HG03342 (cell line): ENCODE data around the gene TRUB1.
A peak's percentile ranks its signal among the peaks of the same experiment; 100 is the strongest.

Experiments used
- ATAC-seq: cut with Tn5 transposase; IDR thresholded peaks from one replicate; pipeline ENCODE4 v1.9.1; 2021; ENCODE audit warnings: mild to moderate bottlenecking, moderate library complexity; ENCODE audit not compliant: unreplicated experiment

The TRUB1 gene

GRCh38 chr10:114973997-114974396 lies 36.0 kb downstream of the TRUB1 start:
- no peak for ATAC-seq

GRCh38 chr10:114974625-114975024 lies 36.6 kb downstream of the TRUB1 start:
- no peak for ATAC-seq

GRCh38 chr10:114975091-114975490 lies 37.1 kb downstream of the TRUB1 start:
- no peak for ATAC-seq

GRCh38 chr10:114982989-114983388 lies 45.0 kb downstream of the TRUB1 start:
- no peak for ATAC-seq

GRCh38 chr10:114987995-114988394 lies 50.0 kb downstream of the TRUB1 start:
- no peak for ATAC-seq

- no peak for ATAC-seq
Observed at GRCh38 chr10:114990586-114990985, 52.6 kb downstream of the TRUB1 start.

GRCh38 chr10:114990991-114991390 lies 53.0 kb downstream of the TRUB1 start:
- no peak for ATAC-seq

DNA sequence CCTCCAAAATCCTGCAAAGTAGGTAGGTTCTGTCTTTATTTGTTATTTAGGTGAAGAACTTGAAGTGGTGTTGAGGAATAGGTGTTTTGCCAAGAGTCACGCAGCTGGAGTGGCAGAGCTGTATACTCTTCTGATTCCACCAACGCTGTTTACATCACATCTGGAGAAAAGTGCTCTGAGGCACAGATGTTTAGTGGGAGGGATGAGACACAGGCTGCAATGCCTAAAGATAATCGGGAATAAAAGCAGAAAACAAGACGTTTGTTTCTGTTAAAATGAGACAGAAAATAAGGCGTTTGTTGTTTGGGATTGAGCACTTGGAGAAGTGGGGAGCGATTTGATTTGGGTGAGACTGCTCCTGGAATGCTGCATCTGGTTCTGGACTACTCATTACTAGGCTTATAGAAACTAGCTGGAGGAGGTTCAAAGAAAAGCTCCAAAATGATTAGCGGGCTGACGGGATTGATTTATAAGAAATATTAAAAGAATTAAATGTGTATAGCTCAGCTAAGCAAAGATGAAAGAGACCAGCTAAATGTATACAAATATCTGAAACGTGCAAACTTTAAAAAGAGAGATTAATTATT lies 54.3 kb downstream of the TRUB1 start:
- no peak for ATAC-seq

- no peak for ATAC-seq
Observed at GRCh38 chr10:114995468-114996247, 57.7 kb downstream of the TRUB1 start.

DNA sequence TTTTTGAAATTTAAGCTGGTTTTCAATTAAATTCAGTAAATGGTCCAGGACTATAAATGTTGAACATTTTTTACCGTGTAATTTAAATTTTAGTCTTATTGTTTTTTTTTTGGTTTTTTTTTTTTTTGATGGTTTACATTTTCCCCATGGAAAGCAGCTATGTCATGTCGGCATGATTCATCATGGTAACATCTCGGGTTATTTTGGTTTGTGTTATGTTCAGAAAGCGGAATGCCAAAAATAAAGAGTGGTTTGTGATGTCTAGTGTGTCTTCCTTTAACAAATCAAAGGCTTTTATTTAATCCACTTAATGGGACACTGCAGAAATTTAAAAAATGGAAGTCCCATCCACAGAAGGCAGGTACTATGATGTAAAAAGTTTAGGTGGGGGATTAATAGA lies 58.5 kb downstream of the TRUB1 start:
- no peak for ATAC-seq

DNA sequence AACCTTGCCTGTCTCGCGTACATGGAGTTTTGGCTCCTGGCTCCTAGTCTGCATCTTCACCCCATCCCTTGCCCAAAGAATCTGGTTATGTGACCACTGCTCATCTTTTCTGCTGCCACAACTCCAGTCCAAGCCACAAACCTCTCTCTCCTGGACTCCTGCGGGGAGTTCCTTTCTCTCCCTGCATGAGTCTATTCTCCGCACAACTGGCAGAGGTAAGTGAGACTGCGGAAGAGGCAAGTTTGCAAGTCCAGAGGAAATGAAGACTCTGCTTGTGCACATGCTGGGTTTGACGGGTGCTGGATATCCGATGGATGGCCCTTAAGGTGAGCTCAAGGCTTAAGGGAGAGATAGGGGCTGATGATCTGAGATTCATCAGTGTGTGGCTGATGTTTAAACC lies 61.0 kb downstream of the TRUB1 start:
- no peak for ATAC-seq

DNA sequence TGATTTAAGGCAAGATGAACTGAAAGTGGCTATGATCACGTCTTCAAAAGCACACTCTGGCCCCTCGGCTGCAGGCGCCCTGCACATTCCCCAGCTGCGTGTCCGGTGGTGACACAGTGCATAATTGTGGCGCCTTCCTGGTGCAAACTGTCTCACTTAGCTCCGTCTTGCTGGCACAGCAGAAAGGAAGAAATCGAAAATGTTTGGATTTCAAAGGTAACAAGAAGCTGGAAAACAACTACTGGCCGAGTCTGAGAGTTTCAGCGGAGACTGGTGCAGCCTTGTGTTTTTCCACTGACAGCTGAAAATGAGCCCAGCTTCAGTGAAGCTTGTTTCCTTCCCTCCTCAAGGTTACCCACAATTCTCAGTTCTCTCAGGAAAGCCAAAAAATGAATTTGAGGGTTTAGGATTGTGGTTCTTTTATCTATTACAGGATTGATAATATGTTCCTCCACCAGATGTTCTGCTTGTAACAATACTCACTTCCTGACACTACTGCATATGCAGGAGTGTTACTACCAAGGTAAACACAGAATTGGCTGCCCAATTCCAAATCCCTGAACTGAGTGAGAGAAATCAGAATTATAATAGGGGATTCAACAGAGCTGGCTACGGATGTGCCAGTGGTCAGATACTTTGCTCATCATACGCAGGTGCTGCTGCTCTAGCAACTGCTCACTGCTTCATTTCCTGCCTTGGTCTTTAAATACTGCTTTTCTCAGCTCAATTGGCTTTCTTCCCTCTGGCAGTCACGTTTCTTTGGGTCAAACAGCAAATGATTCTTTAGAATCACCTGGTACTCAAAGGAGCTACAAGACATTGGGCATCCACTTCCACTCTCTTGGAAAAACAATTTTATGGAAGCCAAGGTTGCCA lies 63.7 kb downstream of the TRUB1 start:
- ATAC-seq = peak; percentile 81

DNA sequence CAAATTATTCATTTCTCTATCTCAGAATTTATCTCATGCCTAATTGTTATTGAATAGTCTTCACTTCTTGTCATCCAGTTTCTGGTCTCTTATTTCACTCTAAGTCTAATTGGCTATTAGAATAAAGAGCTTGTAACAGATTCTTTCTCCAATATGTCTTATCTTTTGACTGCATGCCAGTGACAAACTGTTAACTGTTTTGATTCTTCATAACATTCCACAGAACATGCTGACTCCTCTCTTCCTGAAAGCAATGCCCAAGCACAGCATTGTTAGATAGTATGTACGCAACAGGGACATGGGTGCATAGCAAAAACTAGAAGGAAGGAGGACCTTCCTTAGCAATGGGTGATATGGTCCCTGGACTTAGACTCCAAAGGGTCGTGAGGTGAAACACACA lies 65.4 kb downstream of the TRUB1 start:
- no peak for ATAC-seq

GRCh38 chr10:115004236-115004862 lies 66.4 kb downstream of the TRUB1 start:
- no peak for ATAC-seq

GRCh38 chr10:115005771-115006170 lies 67.8 kb downstream of the TRUB1 start:
- no peak for ATAC-seq

- no peak for ATAC-seq
Observed at GRCh38 chr10:115018185-115018931, 80.4 kb downstream of the TRUB1 start.

DNA sequence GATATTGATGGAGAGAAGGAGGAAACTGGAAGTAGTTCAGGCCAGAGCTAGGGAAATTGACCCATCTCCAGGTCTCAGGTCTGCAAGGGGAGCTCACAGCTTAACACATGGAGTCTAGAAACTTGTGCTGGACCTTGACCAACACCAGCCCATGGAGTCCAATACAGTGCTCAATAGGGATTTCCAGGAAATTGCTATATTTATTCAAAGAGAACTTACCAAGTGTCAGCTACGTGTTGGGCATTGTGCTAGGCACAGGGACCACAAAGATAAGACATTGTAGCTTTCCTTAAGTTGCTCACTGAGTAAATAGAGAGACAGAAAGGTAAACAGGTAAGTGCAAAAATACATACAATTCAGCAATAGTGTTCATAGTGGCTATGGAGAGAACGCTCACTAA lies 82.5 kb downstream of the TRUB1 start:
- no peak for ATAC-seq

DNA sequence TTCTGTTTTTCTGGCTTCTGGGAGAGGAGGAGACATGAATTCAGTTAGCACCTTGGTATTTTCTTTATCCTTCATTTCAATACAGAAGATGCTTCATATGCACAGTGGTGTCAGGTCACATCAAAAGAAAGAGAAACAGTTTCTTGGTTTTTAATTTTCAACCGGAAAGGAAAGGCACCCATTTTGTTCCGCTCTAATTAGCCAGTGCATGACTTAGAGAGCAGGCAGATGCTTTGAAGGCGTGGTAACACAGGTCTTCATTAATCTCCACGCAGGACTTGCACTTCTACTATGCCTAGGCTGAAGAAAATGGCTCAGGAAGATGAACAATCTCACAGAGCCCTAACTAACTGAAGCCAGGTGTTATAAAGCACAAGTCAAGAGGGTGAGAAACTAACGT lies 84.7 kb downstream of the TRUB1 start:
- peak; percentile 55 for ATAC-seq

GRCh38 chr10:115023715-115024114 lies 85.7 kb downstream of the TRUB1 start:
- ATAC-seq = no peak

- ATAC-seq = no peak
Observed at GRCh38 chr10:115024371-115024770, 86.4 kb downstream of the TRUB1 start.
